ENCODE results near the gene FAM216B.

GRCh38 chr13:42803563-42804204, 22.3 kb downstream of the FAM216B start:
- TF ChIP-seq CTCF (optimal IDR thresholded peaks at IDR 0.05 in 1 of 3, IDR thresholded peaks at IDR 0.05 in 1 of 3, conservative IDR thresholded peaks at IDR 0.05 in 1 of 3; ENCODE audit: extremely low read depth in 1 of 3, insufficient read depth in 2 of 3, low read length in 3 of 3) = no peak
- no peak for TF ChIP-seq EZH2 (IDR thresholded peaks at IDR 0.05; ENCODE audit: low read length)

Data from keratinocyte (primary cell).